NCI-H2196 treated with DMSO at 0.1 percent for 48 hours (cell line): ENCODE data around the gene VPS26C.
A peak's percentile ranks its signal among the peaks of the same experiment; 100 is the strongest.
"Not testable (repeated sequence)": the region's sequence is repeated elsewhere in the genome, so short reads cannot be mapped to it uniquely, and the experiment has no call there.

Source experiments
- DNase-seq: peaks from one replicate; lab custom pipeline; 2025; ENCODE audit not compliant: unreplicated experiment; lab: John Stamatoyannopoulos, UW

VPS26C gene

DNA sequence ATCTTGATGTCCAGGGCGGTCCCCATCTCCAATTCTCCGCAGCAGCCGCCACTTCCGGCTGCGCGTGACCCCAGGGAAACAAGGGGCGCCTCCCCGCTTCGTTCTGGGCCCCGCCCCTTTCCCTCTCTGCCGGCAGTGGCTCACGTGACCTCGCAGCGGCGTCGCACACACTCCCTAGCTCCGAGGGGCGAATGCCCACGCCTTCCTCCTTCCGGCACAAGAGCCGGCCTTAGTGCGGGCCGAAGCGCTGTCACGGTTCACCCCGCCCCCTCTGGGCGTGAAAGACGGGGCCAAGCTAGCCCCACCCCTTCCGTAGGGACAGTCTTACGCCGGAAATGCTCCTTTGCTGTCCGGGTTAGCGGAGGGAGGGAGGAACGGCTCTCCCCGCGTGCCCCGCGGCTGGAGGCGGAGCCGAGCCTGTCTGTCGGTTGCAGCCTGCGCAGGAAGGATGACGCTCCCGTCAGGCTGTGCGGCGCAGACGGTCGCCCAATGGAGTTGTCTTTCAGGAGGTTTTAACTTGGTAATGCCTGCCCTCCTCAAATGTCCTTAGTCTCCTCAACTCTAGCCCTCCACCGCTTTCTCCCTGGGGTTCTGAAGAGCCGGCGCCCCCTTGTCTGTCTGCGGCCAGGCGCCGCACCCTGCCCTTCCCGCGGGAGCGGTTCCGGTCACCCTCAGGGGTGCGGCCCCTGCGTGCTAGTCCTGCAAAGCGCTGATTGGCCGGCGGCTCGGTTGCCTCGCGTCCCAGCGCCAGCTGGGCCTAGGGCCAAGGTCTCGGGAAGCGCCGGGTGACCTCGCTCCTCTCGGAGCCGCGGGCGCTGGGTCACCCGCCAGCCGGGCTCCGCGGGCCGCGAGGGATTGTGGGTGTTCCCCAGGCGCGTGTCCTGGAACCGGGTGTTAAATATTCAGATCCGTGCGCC lies at the start of gene VPS26C:
Gene VPS26C (minus strand): TSS at position 66 of the 917 bp plus-strand sequence. CDS start 40 bp downstream, at position 26.
- DNase-seq, result peak; percentile 98

GRCh38 chr21:37316072-37316471 lies 48.9 kb upstream of the VPS26C start:
- not testable (repeated sequence) for DNase-seq

GRCh38 chr21:37300114-37300751 lies 33.1 kb upstream of the VPS26C start:
- no peak for DNase-seq

DNA sequence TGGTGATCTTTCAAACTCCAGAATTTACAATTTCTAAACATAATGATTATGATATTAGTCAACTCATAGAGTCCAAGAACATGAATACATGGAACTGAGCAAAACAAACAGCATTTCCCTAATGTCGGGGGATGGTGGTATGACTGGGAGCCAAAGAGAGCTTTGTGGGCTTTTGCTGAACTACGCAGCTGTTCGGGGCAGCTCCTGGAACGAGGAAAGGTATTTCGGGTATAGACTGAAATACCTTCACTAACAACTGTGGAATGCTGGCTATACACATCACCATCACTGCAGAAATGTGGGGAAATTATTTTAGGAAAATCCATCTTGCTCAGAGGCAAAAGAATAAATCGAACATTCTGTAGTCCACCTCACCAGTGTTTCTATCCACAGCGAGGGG lies 30.2 kb upstream of the VPS26C start:
- no peak for DNase-seq

DNA sequence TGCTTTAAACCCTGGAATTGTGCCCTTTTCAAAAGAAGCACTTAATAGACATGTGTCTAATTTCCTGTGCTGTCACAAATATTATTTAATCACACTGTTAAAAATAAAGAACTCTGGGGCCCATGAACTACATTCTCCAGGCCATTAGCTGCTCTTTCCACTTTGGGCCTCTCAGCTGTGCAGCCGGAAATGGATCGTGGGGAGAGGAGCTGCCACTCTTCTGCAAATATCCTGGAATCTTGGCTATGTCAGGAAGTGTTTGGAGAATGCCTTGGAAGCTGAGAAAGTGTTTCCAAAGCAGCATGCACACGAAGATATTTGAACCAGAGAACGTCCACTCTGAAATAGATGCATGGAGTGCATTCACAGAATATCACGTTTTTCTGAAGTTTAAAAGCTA lies 27.5 kb upstream of the VPS26C start:
- no peak for DNase-seq

GRCh38 chr21:37292941-37293340 lies 25.8 kb upstream of the VPS26C start:
- DNase-seq, result no peak

- no peak for DNase-seq
Observed at GRCh38 chr21:37292041-37292440, 24.9 kb upstream of the VPS26C start.

DNA sequence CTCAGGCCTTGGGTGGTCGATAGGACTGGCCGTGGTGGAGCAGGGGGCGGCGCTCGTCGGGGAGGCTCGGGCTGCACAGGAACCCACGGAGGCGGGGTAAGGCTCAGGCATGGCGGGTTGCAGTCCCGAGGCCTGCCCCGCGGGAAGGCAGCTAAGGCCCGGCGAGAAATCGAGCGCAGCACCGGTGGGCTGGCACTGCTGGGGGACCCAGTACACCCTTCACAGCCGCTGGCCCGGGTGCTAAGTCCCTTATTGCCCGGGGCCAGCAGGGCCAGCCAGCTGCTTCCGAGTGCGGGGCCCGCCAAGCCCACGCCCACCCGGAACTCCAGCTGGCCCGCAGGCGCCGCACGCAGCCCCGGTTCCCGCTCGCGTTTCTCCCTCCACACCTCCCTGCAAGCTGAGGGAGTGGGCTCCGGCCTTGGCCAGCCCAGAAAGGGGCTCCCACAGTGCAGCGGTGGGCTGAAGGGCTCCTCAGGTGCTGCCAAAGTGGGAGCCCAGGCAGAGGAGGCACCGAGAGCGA lies 16.1 kb upstream of the VPS26C start:
- not testable (repeated sequence) for DNase-seq

- not testable (repeated sequence) for DNase-seq
Observed at GRCh38 chr21:37282602-37283001, 15.5 kb upstream of the VPS26C start.

DNA sequence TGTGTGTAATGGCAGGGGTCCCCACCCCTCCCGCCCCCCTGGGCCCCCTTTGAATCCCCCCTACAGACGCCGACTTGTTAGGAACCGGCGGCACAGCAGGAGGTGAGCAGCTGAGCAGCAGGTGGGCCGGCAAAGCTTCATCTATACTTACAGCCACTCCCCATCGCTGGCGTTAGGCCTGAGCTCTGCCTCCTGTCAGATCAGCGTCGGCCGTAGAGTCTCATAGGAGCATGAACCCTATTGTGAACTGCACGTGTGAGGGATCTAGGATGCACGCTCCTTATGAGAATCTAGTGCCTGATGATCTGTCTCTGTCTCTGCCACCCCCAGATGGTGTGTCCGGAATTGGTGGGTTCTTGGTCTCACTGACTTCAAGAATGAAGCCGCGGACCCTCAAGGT lies 14.9 kb upstream of the VPS26C start:
- DNase-seq, result no peak

DNA sequence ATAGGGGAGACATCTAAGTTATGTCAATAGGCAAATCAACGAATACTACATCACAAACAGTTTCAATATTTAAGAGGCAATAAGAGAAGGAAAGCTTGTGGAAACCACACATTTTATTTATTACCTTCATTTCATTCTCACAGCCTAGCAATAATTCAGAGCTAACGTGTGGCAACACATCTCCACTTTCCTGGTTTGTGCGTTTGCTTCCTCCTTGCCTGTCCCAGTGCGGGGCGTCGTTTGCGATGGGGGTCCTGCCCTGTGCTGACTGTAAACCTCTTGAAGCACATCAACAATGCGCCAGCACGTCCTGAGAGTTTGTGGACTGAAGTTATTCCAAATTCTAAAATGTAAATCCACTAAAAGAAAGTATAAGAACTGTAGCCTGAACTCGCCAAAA lies 14.4 kb upstream of the VPS26C start:
- DNase-seq, result no peak

DNA sequence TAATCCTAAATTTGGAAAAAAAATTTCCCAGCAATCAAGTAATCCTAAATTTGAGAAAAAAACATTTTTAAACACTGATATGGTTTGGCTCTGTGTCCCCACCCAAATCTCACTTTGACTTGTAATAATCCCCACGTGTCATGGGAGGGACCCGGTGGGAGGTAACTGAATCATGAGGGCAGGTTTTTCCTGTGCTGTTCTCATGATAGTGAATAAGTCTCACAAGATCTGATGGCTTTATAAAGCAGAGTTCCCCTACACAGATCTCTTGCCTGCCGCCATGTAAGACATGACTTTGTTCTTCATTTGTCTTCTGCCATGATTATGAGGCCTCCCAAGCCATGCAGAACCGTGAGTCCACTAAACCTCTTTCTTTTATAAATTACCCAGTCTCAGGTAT lies 12.1 kb upstream of the VPS26C start:
- not testable (repeated sequence) for DNase-seq

DNA sequence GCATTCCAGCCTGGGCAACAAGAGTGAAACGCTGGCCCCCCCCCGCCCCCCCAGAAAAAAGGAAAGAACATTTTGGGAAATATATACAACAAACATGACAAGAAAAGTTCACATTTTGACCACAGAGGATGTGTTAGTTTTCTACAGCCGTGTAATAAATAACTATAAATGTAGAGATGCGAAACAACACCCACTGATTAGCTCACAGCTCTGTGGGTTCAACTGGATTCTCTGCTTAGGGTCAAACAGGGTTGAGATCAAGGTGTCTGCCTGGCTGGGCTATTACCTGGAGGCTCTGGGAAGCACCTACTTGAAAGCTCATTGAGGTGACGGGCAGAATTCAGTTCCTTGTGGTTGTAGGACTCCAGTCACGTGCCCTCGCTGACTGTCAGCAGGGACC lies 11.1 kb upstream of the VPS26C start:
- DNase-seq, result no peak

DNA sequence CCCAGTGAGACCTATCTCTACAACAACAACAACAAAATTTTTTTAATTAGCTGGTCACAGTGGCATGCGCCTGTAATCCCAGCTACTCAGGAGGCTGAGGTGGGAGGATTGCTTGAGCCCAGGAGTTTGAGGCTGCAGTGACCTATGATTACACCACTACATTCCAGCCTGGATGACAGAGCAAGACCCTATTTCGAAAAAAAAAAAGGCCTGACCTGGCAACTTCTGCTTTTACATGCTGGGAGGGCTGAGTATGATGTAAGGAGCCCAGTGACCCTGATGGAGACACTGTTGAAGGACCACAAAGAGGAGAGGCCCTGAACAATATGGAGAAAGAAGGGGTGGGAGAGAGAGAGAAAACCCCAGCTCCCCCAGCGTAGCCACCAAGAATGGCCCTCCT lies 9.2 kb upstream of the VPS26C start:
- DNase-seq, result no peak

- no peak for DNase-seq
Observed at GRCh38 chr21:37273911-37274690, 7.0 kb upstream of the VPS26C start.

DNA sequence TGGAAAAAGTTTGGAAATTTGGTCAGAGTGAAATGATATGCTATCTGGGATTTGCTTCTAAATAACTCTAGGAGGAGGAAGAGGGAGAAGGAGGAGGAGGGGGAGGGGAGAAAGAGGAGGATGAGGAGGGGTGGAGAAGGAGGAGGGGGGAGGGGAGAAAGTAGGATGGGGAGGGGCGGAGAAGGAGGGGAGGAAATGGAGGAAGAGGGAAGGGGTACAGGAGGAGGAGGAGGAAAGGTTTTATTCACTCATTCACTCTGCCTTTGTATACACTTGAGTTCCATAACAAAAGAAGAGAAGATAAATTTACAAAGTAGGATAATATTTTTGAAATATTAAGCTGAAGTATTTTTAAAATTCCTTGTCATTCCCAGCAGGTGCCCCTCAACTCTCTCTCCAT lies 6.3 kb upstream of the VPS26C start:
- DNase-seq, result no peak

DNA sequence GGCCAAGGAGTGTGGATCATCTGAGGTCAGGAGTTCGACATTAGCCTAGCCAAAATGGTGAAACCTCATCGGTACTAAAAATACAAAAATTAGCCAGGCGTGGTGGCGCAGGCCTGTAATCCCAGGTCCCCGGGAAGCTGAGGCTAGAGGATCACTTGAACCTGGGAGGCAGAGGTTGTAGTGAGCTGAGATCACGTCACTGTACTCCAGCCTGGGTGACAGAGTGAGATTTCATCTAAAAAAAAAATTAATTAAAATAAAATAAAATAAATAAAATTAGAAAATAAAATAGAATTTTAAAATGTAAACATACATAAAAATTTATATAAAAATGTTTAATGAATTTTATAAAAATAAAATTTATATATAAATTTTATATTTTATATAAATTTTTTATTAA lies 5.8 kb upstream of the VPS26C start:
- DNase-seq, result no peak

GRCh38 chr21:37270576-37271365 lies 3.6 kb upstream of the VPS26C start:
- DNase-seq, result no peak

GRCh38 chr21:37269481-37269880 lies 2.3 kb upstream of the VPS26C start:
- no peak for DNase-seq

DNA sequence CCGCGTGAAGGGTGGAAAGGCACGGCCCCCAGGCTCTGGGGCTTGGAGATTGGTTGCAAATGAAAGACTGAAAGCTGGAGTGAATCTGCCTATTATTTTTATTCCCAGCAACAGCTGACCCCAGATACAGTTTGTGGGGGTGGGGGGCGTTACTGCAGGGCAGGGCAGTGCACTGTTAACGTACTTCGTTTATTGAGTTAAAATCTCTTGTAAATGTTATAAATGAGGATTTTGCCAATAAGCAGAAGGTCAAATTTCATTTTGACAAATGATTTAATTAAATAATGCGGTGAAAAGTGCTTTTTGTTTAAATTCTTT lies 1.0 kb upstream of the VPS26C start:
- no peak for DNase-seq
